Hippocampal formation (tissue), 2 donors: ENCODE data around the gene SPO11.

Source experiments
- DNase-seq, 2 donors: peaks; one replicate each; lab custom pipeline; 2025; lab: John Stamatoyannopoulos, UW

Gene SPO11

GRCh38 chr20:57391439-57392301, 62.1 kb downstream of the SPO11 start:
- no peak for DNase-seq

GRCh38 chr20:57392512-57393271, 63.1 kb downstream of the SPO11 start:
- no peak for DNase-seq
